Cardiac fibroblast (primary cell): ENCODE measurements around the gene GALNT12.
A peak's percentile ranks its signal among the peaks of the same experiment; 100 is the strongest.

Source experiments
- DNase-seq, 2 donors: peaks; one replicate each; pipeline versions ENCODE4 v3.0.0 to v3.0.0-alpha.2; 2010; ENCODE audit warnings: low read depth in 2 of 2
- H3K4me3 ChIP-seq, 2 donors: replicated peaks in 1 of 2; 1 replicate in 1 of 2; 2 replicates in 1 of 2; pipeline ENCODE4 v1.5.1; 2011; ENCODE audit warnings: low read depth in 2 of 2, low read length in 2 of 2, mild to moderate bottlenecking in 2 of 2, moderate library complexity in 1 of 2
- CTCF ChIP-seq: IDR thresholded peaks from one replicate; pipeline ENCODE4 v1.5.1; 2011; ENCODE audit warnings: low read depth, mild to moderate bottlenecking, low read length, inconsistent platforms

GALNT12 gene

DNA sequence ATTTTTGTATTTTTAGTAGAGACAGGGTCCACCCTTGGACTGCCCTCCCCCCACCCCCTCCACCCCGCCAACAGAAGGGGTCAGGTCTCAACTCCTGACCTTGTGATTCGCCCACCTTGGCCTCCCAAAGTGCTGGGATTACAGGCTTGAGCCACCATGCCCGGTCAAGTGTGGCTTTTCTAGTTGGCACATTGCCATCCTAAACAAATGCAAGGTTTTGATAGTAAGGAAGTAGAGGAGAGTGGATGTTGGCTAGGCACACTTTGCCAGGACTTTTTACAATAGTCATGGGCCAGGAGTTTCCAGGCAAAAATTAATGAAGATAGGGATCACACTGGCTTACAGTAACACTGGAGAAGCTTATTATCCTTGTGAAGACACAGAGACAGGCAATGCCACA, 62.4 kb downstream of the GALNT12 start:
- TF ChIP-seq CTCF, result no peak
- DNase-seq, result no peak
- no peak overlapping the region for H3K4me3 ChIP-seq

DNA sequence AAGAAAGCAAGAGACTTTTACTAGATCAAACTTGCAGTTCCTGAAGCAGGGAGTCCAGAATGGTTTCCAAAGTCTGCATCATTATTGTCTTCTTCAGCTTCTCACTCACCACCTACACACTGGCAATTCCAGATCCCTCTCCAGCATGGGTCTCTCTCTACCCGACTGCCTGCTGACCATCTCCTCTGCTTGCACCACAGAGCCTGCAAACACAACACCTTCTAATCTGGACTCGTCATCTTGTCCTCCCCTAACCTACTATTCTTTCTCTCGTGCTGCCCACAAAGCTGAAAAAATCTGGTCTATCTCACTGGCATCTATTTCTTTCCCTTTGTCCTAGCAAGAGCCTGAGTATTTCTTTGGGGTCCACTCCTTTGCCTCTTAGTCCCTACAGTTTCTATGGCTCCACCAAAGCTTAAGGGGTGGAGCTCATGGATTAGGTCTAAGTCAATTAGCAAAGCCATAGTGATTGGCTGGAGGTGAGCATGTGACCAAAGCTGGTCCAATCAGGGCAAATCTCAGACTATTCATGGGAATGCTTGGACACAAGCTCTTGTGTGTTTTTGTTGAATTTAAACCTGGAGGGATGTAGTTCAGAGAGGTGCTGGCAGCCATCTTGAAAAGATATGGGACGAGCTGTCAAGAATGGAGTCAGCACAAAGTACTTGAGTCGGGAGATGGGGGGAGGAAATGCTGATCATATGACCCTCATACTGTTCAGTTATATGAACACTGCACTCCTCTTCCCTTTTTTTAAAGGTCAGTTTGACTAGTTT, 63.5 kb downstream of the GALNT12 start:
- H3K4me3 ChIP-seq, result no peak overlapping the region
- no peak for DNase-seq
- no peak for TF ChIP-seq CTCF

DNA sequence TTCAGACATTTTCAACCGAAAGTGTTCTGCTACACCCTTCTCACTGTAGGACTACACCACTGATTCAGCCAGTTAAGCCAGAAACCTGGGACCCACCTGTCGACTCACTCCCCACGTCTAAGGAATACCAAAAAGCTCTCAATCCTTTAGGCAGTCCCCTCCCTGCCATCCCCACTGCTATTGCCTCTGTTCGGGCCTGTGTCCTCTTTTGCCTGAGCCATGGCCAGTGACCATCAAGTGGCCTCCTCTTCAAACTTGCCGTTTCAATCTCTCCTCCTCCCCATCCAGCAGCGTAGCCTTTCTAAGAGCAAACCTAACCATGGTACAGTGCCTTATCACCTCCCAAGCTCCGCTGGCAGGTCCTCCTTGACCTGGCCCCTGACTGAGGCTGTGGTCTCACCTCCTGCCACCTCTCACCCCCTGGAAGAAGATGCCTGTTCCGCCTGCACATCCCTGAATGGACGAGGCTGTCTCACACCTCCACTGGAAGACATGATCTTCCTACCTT, 64.1 kb downstream of the GALNT12 start:
- no peak for DNase-seq
- no peak overlapping the region for H3K4me3 ChIP-seq
- no peak for TF ChIP-seq CTCF

DNA sequence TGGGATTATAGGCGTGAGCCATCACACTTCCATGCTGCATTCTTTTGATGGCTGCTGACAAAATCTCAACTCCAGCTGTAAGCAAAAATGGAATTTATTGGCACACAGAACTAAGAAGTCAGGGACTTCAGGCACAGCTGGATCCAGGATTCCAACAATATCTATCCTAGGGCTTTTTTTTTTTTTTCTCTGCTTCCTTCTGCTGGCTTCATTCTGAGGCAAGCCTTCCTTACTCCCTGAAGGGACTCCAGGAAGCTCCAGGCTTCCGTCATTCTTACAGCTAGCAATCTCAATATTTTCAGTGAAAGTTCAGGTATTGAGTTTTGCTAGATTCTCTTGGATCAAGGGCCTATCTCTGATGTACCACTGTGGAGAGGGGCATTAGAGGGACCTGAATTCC, 66.1 kb downstream of the GALNT12 start:
- peak in 1 of 2 donors; percentile 37 for DNase-seq
- no peak overlapping the region for H3K4me3 ChIP-seq
- no peak for TF ChIP-seq CTCF

GRCh38 chr9:98873951-98874371, 66.5 kb downstream of the GALNT12 start:
- TF ChIP-seq CTCF, result no peak
- H3K4me3 ChIP-seq, result no peak overlapping the region
- DNase-seq, result peak; percentile 43 to 84

- TF ChIP-seq CTCF, result no peak
- H3K4me3 ChIP-seq, result no peak overlapping the region
- DNase-seq, result no peak
These were observed 67.3 kb downstream of the GALNT12 start for GRCh38 chr9:98874721-98875255.
